H9 (cell line): ENCODE results near the gene GALNT4. TPM values are rescaled to one million over a fixed set of nuclear protein-coding genes. Genes with fewer than 3 reads are reported as not detected.

ENCODE experiments used
- DNase-seq: peaks from one replicate; pipeline ENCODE4 v3.0.0-alpha.2; 2017
- H2AFZ ChIP-seq: one replicate; pipeline ENCODE4 v1.6.1; 2013; ENCODE audit warnings: mild to moderate bottlenecking, low read length, control low read depth, moderate library complexity
- H2AK5ac ChIP-seq: 2 replicates; pipeline ENCODE4 v1.6.1; 2013; ENCODE audit warnings: low read length, control low read depth, mixed read lengths; ENCODE audit not compliant: insufficient read length
- H2BK120ac ChIP-seq: one replicate; pipeline ENCODE4 v1.6.1; 2013; ENCODE audit warnings: low read depth, mild to moderate bottlenecking, low read length, control low read depth, inconsistent platforms; ENCODE audit not compliant: poor library complexity, severe bottlenecking
- H2BK12ac ChIP-seq: 2 replicates; pipeline ENCODE4 v1.6.1; 2013; ENCODE audit warnings: low read length, control low read depth, mixed read lengths, low read depth; ENCODE audit not compliant: insufficient read length
- H2BK15ac ChIP-seq: 2 replicates; pipeline ENCODE4 v1.6.1; 2013; ENCODE audit warnings: low read depth, low read length, control low read depth
- H2BK20ac ChIP-seq: one replicate; pipeline ENCODE4 v1.6.1; 2013; ENCODE audit warnings: low read depth, mild to moderate bottlenecking, low read length, control low read depth, inconsistent platforms; ENCODE audit not compliant: poor library complexity, severe bottlenecking
- H2BK5ac ChIP-seq: 2 replicates; pipeline ENCODE4 v1.6.1; 2013; ENCODE audit warnings: low read length, control low read depth, mixed read lengths; ENCODE audit not compliant: insufficient read length
- H3K14ac ChIP-seq: 2 replicates; pipeline ENCODE4 v1.6.1; 2013; ENCODE audit warnings: low read length, control low read depth; ENCODE audit not compliant: insufficient read depth
- H3K18ac ChIP-seq: 2 replicates; pipeline ENCODE4 v1.6.1; 2013; ENCODE audit warnings: low read depth, mild to moderate bottlenecking, mixed read lengths, low read length, control low read depth; ENCODE audit not compliant: insufficient read length
- H3K23ac ChIP-seq: 2 replicates; pipeline ENCODE4 v1.6.1; 2013; ENCODE audit warnings: low read length, control low read depth, mixed read lengths, low read depth; ENCODE audit not compliant: insufficient read length
- H3K23me2 ChIP-seq: 2 replicates; pipeline ENCODE4 v1.6.1; 2013; ENCODE audit warnings: low read depth, mild to moderate bottlenecking, mixed read lengths, low read length, control low read depth; ENCODE audit not compliant: insufficient read length, poor library complexity, severe bottlenecking
- H3K27ac ChIP-seq: 2 replicates; pipeline ENCODE4 v1.5.1; 2013; ENCODE audit warnings: low read length, control low read depth, mixed read lengths, low read depth; ENCODE audit not compliant: insufficient read length
- H3K27me3 ChIP-seq: 2 replicates; pipeline ENCODE4 v1.6.1; 2013; ENCODE audit warnings: low read length, control low read depth, inconsistent platforms; ENCODE audit not compliant: insufficient read depth
- H3K4ac ChIP-seq: 2 replicates; pipeline ENCODE4 v1.6.1; 2013; ENCODE audit warnings: low read depth, mild to moderate bottlenecking, control low read depth, inconsistent platforms, low read length, moderate library complexity
- H3K4me1 ChIP-seq: 2 replicates; pipeline ENCODE4 v1.6.1; 2013; ENCODE audit warnings: low read length, control low read depth, inconsistent platforms; ENCODE audit not compliant: insufficient read depth
- H3K4me2 ChIP-seq: 2 replicates; pipeline ENCODE4 v1.6.1; 2013; ENCODE audit warnings: low read length, control low read depth, mixed read lengths; ENCODE audit not compliant: insufficient read length, insufficient read depth
- H3K56ac ChIP-seq: 2 replicates; pipeline ENCODE4 v1.6.1; 2013; ENCODE audit warnings: low read depth, mild to moderate bottlenecking, mixed read lengths, low read length, control low read depth; ENCODE audit not compliant: insufficient read length
- H3K79me1 ChIP-seq: 2 replicates; pipeline ENCODE4 v1.6.1; 2013; ENCODE audit warnings: low read depth, mild to moderate bottlenecking, moderate library complexity, low read length, control low read depth, inconsistent platforms; ENCODE audit not compliant: insufficient read depth, poor library complexity, severe bottlenecking
- H3K79me2 ChIP-seq: 2 replicates; pipeline ENCODE4 v1.6.1; 2013; ENCODE audit warnings: low read length, control low read depth, inconsistent platforms; ENCODE audit not compliant: insufficient read depth
- H3K9ac ChIP-seq: 2 replicates; pipeline ENCODE4 v1.6.1; 2013; ENCODE audit warnings: low read length, control low read depth, mixed read lengths; ENCODE audit not compliant: insufficient read length; ENCODE audit errors: extremely low read depth
- H3K9me3 ChIP-seq: one replicate; pipeline ENCODE4 v1.6.1; 2013; ENCODE audit warnings: low read depth, low read length, inconsistent platforms; ENCODE audit not compliant: control insufficient read depth
- H3T11ph ChIP-seq: one replicate; pipeline ENCODE4 v1.6.1; 2013; ENCODE audit warnings: mild to moderate bottlenecking, low read length, control low read depth, inconsistent platforms
- H4K20me1 ChIP-seq: one replicate; pipeline ENCODE4 v1.6.1; 2013; ENCODE audit not compliant: control insufficient read depth, insufficient read length, insufficient read depth
- H4K5ac ChIP-seq: 2 replicates; pipeline ENCODE4 v1.6.1; 2013; ENCODE audit warnings: low read depth, mild to moderate bottlenecking, mixed read lengths, low read length, control low read depth; ENCODE audit not compliant: insufficient read length
- H4K8ac ChIP-seq: replicated peaks from 2 replicates; pipeline ENCODE4 v1.6.1; 2013; ENCODE audit warnings: low read length, control low read depth, mixed read lengths, low read depth; ENCODE audit not compliant: insufficient read length
- H4K91ac ChIP-seq: 2 replicates; pipeline ENCODE4 v1.6.1; 2013; ENCODE audit warnings: low read depth, mild to moderate bottlenecking, moderate library complexity, mixed read lengths, low read length, control low read depth; ENCODE audit not compliant: insufficient read length
- H3K27ac Mint-ChIP-seq, 3 experiments: 2 replicates in 2 of 3; 3 replicates in 1 of 3; pipeline ENCODE4 v1.8.0; 2020 to 2021; ENCODE audit warnings: mixed read lengths in 3 of 3, mild to moderate bottlenecking in 1 of 3, moderate library complexity in 1 of 3
- H3K27me3 Mint-ChIP-seq: 2 replicates; pipeline ENCODE4 v1.8.0; 2021; ENCODE audit warnings: low read depth, mild to moderate bottlenecking, moderate library complexity, mixed read lengths
- H3K36me3 Mint-ChIP-seq, 3 experiments: 2 replicates in 2 of 3; 3 replicates in 1 of 3; pipeline ENCODE4 v1.8.0; 2020 to 2021; ENCODE audit warnings: low read depth in 3 of 3, mixed read lengths in 3 of 3; ENCODE audit not compliant: insufficient read depth in 1 of 3
- H3K4me1 Mint-ChIP-seq, 2 experiments: 2 replicates each; pipeline ENCODE4 v1.8.0; 2020; ENCODE audit warnings: mixed read lengths in 2 of 2
- H3K4me3 Mint-ChIP-seq, 2 experiments: 2 replicates in 1 of 2; 3 replicates in 1 of 2; pipeline ENCODE4 v1.8.0; 2020 to 2021; ENCODE audit warnings: mild to moderate bottlenecking in 2 of 2, mixed read lengths in 2 of 2, moderate library complexity in 1 of 2
- H3K9me3 Mint-ChIP-seq, 2 experiments: 2 replicates in 1 of 2; 3 replicates in 1 of 2; pipeline ENCODE4 v1.8.0; 2020; ENCODE audit warnings: mild to moderate bottlenecking in 2 of 2, mixed read lengths in 2 of 2, moderate library complexity in 1 of 2
- CTCF ChIP-seq: fragments of 200-600 bp; sonication (generic); conservative IDR thresholded peaks from 3 replicates; pipeline ENCODE4 v1.8.0; 2021; ENCODE audit warnings: antibody characterized with exemption, mild to moderate bottlenecking
- WGBS: extraction: QIAGEN DNeasy Blood & Tissue Kit; methylation state at CpG from one replicate; pipeline ENCODE4 v1.1.7; 2013; ENCODE audit warnings: missing lambda C conversion rate, low lambda C conversion rate, mixed read lengths; ENCODE audit not compliant: insufficient read length; ENCODE audit errors: extremely low coverage; 5-methylcytosine and 5-hydroxymethylcytosine counted together
- total RNA-seq: library from RNA; stranded (reverse); gene quantifications from 2 replicates; pipeline ENCODE4 v1.2.1, GENCODE V29; 2021

GALNT4 gene
- total RNA-seq, 1 experiment from 2014 or later = 3.1 TPM

DNA sequence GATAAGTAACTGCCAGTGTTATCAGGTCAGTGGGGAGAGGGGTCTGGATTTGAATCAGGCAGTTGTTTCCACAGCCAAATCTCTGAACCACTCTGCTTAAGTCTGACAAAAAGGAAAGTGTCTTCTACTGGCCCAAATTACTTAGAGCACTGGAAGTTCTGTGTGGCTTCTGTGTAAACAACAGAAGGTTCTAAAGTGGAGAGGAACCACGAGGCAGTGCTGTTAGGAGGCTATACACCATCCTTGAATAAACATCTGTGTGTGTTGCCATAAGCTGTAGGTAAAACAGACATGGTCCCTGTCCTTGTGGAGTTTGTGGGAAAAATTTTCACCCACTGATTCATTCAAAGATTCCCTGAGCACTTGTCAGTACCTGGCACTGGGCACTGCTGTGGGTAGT is 50.0 kb downstream of the GALNT4 start:
- Histone ChIP-seq H3K79me2 (no peaks in the 10 kb centered on the region), H3K4me1 (no peaks in the 10 kb centered on the region), H3T11ph (no peak overlapping the region), H2AK5ac (no peak overlapping the region), H3K23me2 (no peaks in the 10 kb centered on the region), H2BK20ac (no peak overlapping the region), H3K79me1 (no peaks in the 10 kb centered on the region), H3K4me2 (no peak overlapping the region), H2AFZ (no peak overlapping the region), H3K9ac (no peak overlapping the region), H2BK12ac (no peak overlapping the region), H3K9me3 (no peaks in the 10 kb centered on the region), H3K27ac (no peak overlapping the region), H2BK5ac (no peak overlapping the region), H3K56ac (no peak overlapping the region), H3K27me3 (no peaks in the 10 kb centered on the region), H4K5ac (no peak overlapping the region), H3K23ac (no peak overlapping the region), H2BK15ac (no peak overlapping the region), H3K4ac (no peak overlapping the region), H2BK120ac (no peak overlapping the region), H3K18ac (no peak overlapping the region), H3K14ac (no peak overlapping the region), H4K8ac (no peak overlapping the region), H4K20me1 (no peaks in the 10 kb centered on the region), H4K91ac (no peak overlapping the region)
- H3K27me3 Mint-ChIP-seq = no peaks in the 10 kb centered on the region
- no peaks in the 10 kb centered on the region for H3K36me3 Mint-ChIP-seq
- no CpG with 5 or more reads among the region's 1 CpG for WGBS
- no peak overlapping the region for H3K27ac Mint-ChIP-seq
- TF ChIP-seq CTCF = no peak
- H3K9me3 Mint-ChIP-seq = no peaks in the 10 kb centered on the region
- H3K4me1 Mint-ChIP-seq = no peaks in the 10 kb centered on the region
- H3K4me3 Mint-ChIP-seq = no peak overlapping the region
- no peak for DNase-seq

Other genes starting within 250 kb of the GALNT4 start
- 35.3 and 39.5 TPM in 2 replicates for gene DUSP6, start 172.3 kb downstream of the GALNT4 start, total RNA-seq
- gene POC1B, start 1.3 kb upstream of the GALNT4 start, total RNA-seq = 11.6 and 12.5 TPM in 2 replicates
- 20.6 and 23.4 TPM in 2 replicates for gene ATP2B1, start 184.0 kb upstream of the GALNT4 start, total RNA-seq